GM19351 (cell line): ENCODE measurements around the gene C1orf87.

Experiments
- ATAC-seq: cut with Tn5 transposase; IDR thresholded peaks from one replicate; pipeline ENCODE4 v1.9.1; 2021; ENCODE audit warnings: mild to moderate bottlenecking, moderate library complexity; ENCODE audit not compliant: unreplicated experiment

The C1orf87 gene

GRCh38 chr1:60063561-60063960, 10.0 kb downstream of the C1orf87 start:
- ATAC-seq, result no peak

- ATAC-seq, result no peak
Observed at GRCh38 chr1:60059468-60059867, 14.1 kb downstream of the C1orf87 start.

- no peak for ATAC-seq
Observed at GRCh38 chr1:60055336-60055735, 18.2 kb downstream of the C1orf87 start.

- ATAC-seq, result no peak
Observed at GRCh38 chr1:60054374-60054773, 19.2 kb downstream of the C1orf87 start.

- ATAC-seq, result no peak
Observed at GRCh38 chr1:60052601-60053000, 21.0 kb downstream of the C1orf87 start.

GRCh38 chr1:60051191-60051590, 22.4 kb downstream of the C1orf87 start:
- no peak for ATAC-seq

- no peak for ATAC-seq
Observed at GRCh38 chr1:60049188-60049587, 24.4 kb downstream of the C1orf87 start.

GRCh38 chr1:60044881-60045280, 28.7 kb downstream of the C1orf87 start:
- ATAC-seq, result no peak

GRCh38 chr1:60041783-60042182, 31.8 kb downstream of the C1orf87 start:
- ATAC-seq, result no peak

GRCh38 chr1:60037669-60038068, 35.9 kb downstream of the C1orf87 start:
- ATAC-seq, result no peak

GRCh38 chr1:60036856-60037460, 36.6 kb downstream of the C1orf87 start:
- ATAC-seq, result no peak

- ATAC-seq, result no peak
Observed at GRCh38 chr1:60035921-60036320, 37.6 kb downstream of the C1orf87 start.

- ATAC-seq, result no peak
Observed at GRCh38 chr1:60034999-60035398, 38.6 kb downstream of the C1orf87 start.

GRCh38 chr1:60033066-60033465, 40.5 kb downstream of the C1orf87 start:
- ATAC-seq, result no peak

- no peak for ATAC-seq
Observed at GRCh38 chr1:60031146-60031545, 42.4 kb downstream of the C1orf87 start.

GRCh38 chr1:60025552-60025951, 48.0 kb downstream of the C1orf87 start:
- ATAC-seq, result no peak

- ATAC-seq, result no peak
Observed at GRCh38 chr1:60017508-60018205, 55.9 kb downstream of the C1orf87 start.

GRCh38 chr1:60010690-60011089, 62.9 kb downstream of the C1orf87 start:
- no peak for ATAC-seq

- no peak for ATAC-seq
Observed at GRCh38 chr1:60008500-60008899, 65.1 kb downstream of the C1orf87 start.

- ATAC-seq, result no peak
Observed at GRCh38 chr1:60000625-60001024, 72.9 kb downstream of the C1orf87 start.

- ATAC-seq, result no peak
Observed at GRCh38 chr1:59999746-60000145, 73.8 kb downstream of the C1orf87 start.

GRCh38 chr1:59999006-59999405, 74.6 kb downstream of the C1orf87 start:
- ATAC-seq, result no peak
